NCI-H1694 treated with DMSO at 0.1 percent for 48 hours (cell line): ENCODE results near the gene ATE1.
"Not testable (repeated sequence)": the region's sequence is repeated elsewhere in the genome, so short reads cannot be mapped to it uniquely, and the experiment has no call there.

Experiments used
- DNase-seq: peaks from one replicate; lab custom pipeline; 2025; lab: John Stamatoyannopoulos, UW

The ATE1 gene

DNA sequence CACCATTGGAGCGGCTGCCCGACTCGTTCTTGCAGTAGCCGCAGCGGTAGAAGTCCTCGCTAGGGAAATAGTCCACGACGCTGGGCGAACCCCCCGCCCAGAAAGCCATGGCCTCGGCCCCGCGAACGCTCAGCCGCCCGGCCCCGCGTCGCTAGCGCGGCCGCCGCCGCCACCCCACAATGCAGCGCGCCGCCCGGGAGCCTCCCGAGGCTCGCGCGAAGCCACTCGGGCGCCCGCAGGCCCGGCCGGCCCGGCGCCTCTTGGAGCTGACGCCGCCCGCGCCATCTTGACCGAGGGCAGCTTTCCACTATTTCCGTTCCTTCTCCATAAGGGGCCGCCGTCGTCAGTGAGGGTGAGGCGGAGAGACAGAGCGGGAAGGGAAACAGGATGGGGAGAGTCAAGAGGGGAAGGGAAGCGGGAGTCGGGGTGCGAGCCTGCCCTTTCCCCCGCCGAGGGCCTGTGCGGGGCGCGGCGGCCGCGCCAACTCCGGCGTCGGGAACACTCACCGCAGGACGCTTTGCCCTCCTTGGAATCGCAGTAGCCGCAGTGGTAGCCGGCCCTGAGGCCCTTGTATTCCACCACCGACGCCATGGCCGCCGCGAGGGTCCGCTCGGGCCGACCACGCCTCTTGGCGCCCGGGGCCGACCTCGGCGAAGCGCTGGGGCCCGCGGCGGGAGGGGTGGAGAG, at the start of gene ATE1:
ATE1 (minus strand) TSS at position 191 of the 687 bp plus-strand sequence; CDS start at position 109, 82 bp downstream.
- peak; percentile 65 for DNase-seq

DNA sequence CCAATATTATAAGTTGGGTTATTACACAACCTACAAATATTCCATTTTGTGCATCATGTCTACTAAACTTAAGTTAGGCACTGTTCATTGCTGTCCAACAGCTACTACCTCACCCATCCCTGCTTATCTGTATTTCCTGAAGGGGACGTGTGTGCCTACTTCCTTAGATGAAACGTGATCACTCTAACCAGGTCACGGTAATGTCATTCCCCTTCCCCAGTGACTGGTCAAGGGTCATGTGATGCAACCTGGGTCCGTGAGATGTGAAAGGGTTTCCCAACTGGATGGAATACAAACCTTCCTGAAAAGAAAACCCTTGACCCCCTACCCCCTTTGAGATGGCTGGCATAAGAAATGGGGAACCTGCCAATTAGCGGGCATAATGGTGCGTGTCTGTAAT, 48.8 kb upstream of the ATE1 start:
- DNase-seq, result no peak

DNA sequence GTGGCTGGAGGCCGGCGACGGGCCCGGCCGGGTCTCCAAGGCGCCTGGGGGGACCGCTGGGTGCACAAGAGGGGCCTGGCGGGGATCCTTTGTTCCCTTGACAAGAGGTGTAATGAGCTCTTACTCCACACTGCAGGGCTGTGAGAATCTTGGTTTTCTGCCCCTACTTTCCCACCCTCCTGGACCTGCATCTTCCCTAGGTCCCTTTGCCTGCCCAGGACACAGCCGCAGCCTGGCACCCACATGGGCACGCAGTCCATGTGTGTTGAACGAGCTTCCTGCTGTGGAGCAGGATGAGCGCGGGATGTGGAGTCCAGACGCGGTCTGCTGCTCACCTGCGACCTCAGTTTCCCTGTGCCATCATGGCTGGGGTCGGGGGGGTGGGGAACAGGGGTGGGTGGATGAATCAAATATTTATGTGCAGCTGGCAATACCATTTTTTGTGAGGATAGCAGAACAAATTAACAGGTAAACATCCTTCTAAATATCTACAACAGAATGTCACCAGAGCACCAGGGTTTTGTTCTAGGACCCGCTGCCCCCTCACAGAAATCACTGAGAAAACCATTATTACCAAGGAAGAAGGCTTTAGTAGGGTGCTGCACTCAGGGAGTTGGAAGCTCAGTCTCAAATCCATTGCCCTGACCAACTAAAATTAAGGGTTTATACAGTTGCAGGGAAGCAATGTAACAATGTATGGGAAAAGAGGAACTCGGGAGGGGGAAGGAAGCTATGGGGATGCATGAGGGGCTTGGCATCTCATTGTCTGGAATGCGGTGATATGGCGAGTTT, 47.7 kb upstream of the ATE1 start:
- DNase-seq, result peak; percentile 0

DNA sequence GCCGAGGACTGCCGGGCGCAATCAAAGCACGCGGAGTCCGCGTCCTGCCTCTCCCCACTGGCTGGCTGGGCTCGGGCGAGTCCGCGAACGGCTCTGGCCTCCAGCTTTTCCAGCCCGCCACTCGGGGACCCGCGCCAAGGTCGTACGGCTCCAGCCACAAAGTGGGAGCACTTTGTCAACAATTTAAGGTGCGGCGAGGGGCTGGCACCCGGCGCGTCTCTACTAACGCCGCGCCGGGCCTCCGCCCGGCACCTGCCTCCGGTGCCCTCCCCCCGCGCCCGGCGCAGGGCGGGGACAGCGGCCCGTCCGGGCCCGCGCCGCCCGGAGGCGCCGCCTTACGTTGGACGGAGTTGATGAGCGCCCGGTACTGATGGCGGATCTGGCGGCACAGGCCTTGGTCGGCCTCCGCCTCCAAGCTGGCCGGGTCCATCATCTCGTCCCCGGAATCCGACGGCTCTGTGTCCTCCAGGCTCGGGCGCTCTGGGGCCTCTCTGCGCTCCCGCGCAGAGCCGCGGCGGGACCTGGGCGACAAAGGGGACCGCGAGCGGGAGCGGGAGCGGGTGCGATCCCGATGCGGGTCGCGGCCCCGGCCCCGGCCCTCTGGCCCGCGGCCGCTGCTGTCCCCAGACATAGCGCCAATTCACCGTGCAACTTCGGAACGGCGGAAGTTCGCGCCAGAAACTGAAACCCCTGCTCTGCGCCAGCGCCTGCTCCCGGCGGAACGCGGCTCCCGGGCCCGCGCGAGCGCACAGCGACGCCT, 46.9 kb upstream of the ATE1 start, which contains the start of gene NSMCE4A:
NSMCE4A (minus strand) TSS at position 683 of the 760 bp plus-strand sequence; CDS start at position 631, 52 bp downstream.
- DNase-seq, result no peak

DNA sequence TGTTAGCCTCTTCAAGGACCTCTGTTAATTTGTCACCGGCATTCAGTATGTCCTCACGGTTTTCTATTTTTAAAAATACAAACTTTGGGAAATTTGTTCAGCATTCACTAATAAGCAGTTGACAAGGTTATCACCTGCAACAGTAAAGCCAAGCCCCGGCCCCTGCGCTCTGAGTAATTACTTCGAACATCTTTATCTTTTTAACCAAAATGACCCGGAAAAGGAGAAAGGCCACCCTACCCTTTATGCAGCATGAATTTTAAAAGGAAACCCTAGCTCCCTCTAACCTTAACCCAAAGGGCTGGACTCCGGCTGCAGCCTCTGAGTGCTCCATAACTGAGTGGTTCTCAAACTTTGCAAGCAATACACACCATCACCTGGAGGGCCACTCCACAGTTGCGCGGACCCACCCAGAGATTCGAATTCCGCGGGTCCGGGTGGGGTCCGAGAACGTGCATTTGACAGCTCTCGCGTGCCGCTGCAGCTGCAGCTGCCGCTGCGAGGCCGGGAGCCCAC, 46.2 kb upstream of the ATE1 start:
- no peak for DNase-seq

DNA sequence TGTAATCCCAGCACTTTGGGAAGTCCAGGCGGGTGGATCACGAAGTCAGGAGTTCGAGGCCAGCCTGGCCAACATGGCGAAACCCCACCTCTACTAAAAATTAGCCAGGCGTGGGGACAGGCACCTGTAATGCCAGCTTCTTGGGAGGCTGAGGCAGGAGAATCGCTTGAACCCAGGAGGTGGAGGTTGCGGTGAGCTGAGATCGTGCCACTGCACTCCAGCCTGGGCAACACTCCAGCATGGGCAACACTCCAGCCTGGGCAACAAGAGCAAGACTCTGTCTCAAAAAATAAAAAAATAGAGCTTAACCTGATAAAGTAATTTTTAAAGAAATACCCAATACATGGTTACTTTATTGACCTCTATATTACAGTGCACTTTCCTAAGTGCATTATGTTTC, 41.3 kb upstream of the ATE1 start:
- DNase-seq, result not testable (repeated sequence)

DNA sequence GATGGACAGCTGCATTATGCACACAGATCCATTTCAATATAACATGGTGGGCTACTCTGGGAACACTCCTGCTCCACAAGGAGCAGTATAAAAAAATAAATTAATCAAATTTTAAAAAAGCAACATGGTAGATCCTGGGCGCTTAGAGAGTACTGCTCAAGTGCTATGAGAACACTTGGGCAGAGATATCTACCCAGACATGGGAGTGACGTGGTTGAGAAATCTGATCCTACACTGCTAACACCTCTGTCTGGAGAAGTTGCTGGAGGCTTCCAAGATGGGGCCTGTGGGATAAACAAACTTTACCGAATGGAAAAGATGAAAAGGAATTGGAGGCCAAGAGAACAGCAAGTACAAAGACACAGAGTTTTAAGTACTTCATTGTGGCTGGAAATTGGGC, 38.2 kb upstream of the ATE1 start:
- no peak for DNase-seq

DNA sequence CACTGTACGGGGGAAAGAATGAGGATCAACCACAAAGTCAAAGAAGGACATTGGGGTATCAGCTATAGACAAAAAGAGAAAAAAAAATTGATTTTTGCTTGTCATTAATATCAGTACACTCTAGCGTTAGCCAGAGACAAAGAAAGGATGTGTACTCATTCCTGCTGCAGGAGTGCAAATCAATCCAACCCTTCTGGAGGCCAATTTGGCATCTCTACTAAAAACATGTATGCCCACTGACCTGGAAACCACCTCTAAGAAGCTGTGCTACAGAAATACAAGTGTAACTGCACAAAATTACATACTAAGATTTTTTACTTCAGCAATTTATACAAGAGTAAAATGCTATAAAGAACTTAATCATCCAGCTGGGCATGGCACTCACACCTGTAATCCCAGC, 33.6 kb upstream of the ATE1 start:
- no peak for DNase-seq

DNA sequence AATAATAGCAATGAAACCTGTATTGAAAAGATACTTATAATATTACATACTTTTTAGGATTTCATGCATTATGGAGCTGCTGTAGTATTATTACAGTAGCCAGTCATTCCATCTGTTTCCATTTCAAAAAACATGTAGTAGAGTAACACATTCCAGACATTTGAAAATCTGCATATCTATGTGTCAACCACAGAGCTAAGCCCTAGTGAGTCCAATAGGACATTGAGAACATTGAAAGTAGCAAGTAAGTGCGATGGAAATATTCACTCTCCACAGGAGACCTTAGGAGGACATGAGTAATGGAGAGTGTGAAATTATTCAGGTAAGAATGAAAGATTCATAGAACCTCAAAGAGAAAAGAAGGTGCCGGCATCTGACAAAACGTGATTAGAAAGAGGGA, 31.8 kb upstream of the ATE1 start:
- no peak for DNase-seq

DNA sequence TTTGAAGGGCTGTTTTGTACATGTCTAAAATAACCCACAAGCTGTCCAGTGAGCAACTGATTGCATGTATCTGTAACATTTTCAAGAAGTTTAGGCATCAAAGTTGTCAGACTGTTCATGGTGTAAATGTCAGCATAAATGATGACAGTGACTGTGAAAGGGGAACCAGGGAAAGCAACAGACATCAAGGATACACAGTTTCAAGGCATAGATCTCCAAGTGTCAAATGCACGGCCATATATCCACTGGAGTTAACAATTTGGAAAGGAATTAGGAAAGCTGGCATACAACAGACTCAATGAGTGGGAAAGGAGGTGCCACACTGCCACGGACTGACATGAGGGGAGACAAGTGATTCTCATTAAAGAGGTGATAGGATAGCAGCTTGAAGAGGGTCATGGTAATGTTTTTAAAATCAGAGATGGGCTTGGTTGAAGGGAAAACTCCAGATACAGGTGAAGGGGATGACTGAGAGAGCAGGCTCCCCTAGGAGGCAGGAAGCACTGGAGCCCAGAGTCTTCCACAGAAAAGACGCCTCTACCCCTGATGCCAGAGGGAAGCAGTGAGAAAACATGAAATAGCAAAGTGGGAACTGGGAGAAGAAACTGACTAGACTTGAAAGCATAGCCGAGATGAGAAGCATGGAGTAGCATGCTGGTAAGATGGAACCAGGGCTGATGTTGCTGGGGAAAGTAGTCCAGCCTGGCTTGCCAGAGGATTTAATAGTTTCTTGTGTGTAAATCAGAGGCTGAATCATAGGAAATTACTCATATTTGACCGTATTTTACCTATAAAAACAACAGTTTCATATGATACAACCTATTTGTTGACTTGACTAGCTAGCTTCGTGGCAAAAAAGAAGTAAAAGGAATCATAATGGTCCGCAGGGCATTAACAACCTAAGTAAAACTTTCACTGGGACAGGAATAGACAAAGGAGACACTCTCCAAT, 28.6 kb upstream of the ATE1 start:
- no peak for DNase-seq

DNA sequence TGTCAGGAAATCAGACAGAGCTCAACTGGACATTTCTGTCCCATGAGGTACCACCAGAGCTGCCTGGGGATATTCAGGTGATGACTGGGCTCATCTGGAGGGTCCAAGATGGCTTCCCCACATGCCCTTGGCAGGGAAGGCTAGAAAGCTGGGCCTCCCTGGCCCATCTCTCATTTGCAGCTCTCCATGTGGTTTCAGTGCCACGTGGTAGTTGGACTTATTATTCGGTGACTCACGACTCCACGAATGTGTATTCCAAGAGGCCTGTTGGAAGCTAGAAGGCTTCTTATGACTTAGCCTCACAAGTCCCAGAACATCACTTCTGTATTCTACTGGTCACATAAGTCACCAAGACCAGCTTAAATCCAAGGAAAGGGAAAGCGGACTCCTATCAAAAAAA, 24.4 kb upstream of the ATE1 start:
- DNase-seq, result no peak

DNA sequence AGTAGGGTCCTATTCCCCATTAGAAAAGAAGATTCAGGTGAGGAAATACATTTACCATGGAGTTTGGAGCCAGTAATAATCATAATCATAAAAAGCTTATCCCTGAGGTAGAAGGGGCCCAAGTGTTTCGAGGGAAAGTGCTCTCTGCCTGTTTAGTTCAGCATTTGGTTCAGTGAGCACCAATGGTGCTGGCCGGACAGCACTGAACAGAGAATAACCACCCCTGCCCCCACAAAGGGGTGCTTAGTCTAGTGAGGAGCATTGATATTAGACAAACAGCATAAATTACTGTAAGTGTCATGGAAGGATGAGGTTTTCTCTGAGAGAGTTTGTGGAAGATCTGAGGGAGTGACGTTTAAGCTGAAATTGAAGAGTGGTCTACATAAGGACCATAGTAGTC, 21.6 kb upstream of the ATE1 start:
- no peak for DNase-seq

DNA sequence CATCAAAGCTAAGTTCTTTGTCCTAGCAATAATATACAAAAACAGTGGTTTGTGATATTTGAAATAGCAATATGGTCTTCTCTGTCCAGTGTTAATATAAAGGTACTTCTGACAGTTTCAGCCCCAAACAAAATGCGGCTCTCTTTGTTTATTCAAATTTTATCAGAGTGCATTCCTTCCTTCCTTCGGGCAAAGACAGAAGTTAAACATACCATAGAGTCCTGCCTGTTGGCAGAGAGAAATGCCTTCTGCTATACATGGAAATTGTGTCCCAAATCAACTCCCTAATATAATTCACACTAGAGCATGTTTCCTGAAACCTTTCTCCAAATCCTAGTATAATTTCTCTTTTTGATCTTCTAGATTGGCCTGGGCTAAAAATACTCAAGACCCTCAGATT, 21.2 kb upstream of the ATE1 start:
- DNase-seq, result no peak

DNA sequence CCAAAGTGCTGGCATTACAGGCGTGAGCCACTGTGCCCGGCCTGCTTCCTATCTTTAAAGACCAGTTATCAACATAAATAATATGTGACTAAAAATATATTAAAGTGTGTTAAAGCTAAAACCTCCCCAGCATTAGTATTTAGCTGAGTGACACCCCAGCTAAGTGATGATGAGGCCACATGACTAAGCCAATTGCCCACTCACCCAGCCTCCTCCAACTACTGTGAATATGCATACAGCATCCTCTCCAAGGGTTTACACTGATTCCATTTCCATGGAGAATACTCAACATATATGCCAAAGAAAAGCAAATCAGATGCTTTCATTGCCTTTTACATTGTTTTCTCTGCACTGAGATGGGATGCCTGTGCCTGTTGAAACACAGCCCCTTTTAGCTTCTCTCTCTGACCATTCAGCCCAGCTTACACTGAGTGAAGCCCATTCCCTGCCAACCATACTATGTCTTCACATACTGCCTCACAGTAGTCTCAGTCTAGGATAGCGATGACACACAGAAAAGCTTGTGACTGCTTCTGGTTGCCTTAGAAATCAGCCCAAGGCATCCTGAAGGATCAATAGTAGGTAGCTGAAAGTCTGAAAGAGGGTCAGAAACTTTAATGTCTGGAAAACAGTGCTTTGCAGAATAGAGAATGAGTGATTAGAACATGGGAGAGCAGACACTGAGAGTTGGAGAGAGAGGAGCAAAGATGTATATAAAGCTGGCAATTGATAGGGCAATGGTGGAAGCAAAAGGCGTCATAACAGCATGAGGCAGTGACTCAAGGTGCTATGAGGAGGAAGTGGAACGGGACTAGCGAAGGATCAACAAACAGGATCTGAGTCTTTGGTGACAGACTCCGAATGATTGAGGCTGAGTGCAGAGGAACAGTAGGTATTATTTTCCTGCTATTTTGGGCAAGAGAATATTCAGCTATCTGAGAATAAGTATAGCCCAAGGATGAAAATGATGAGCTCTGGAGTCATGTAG, 19.8 kb upstream of the ATE1 start:
- no peak for DNase-seq

DNA sequence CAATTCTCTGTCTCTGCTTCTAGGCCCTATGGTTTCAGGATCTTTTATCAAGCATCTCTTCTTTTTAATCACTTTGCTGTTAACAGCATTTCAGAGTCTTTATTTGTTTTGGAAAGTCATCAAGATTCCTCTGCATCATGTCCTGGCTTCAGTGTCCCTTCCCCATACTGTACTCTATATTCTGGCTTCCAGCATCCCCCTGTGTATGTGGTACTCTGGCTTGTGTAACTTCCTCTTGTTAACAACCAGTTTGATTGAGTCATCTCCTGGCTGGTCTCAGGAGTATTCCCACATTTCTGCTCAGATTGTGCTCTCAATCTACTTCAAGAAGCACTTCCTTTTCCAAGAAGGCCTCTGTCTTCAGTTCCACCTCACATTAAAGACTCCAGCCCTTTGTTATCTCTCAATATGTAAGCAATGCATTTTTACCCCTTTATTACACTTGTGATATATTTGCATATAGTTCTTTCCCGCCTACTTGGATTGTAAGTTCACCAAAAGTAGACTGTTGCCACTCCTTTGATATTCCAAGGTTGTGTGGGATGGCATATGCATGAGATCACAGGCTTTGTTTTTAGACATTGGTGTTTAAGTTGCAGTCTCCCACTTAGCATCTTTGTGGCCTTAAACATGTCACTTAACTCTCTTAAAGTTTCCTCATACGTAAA, 15.1 kb upstream of the ATE1 start:
- no peak for DNase-seq

DNA sequence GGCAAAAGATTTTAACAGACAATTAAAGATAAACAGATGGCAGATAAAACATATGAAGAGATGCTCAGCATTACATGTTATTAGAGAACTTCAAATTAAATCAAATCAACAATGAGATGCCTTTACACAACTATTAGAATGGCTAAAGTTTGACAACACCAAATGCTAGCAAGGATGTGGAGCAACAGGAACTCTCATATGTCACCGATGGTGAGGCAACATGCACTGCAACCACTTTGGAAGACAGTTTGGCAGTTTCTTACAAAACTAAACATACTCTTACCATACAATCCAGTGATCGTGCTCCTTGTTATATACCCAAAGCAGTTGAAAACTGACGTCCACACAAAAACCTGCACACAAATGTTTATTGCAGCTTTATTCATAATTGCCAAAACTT, 13.7 kb upstream of the ATE1 start:
- DNase-seq, result no peak

DNA sequence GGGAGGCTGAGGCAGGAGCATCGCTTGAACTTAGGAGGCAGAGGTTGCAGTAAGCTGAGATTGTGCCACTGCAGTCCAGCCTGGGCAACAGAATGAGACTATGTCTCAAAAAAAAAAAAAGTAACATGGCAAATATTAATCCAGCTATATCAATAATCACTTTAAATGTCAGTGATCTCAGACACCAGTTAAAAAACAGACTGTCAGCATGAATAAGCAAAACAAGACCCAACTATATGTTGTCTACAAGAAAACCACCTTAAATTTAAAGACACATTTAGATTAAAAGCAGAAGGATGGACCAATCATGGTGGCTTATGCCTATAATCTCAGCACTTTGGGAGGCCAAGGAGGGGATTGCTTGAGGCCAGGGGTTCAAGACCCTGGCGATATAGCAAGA, 8.5 kb upstream of the ATE1 start:
- DNase-seq, result no peak

DNA sequence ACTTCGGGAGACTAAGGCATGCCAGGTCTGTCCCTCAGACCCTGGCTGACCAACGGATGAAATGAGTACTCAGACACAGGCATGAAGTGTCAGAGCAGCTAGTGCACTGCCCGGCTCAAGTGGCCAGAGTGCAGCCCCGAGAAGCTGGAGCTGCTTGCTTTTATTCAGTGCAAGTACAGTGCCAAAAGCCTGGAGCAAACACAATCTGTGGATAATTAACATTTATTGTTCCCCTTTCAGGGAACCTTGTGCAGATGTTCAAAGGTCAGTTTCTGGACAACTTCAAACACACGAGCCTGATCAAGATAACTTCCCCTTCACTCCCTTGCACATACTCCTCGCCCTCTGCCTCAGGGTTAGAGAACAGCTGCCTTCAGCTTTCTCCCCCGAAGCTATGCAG, 7.9 kb upstream of the ATE1 start:
- no peak for DNase-seq

DNA sequence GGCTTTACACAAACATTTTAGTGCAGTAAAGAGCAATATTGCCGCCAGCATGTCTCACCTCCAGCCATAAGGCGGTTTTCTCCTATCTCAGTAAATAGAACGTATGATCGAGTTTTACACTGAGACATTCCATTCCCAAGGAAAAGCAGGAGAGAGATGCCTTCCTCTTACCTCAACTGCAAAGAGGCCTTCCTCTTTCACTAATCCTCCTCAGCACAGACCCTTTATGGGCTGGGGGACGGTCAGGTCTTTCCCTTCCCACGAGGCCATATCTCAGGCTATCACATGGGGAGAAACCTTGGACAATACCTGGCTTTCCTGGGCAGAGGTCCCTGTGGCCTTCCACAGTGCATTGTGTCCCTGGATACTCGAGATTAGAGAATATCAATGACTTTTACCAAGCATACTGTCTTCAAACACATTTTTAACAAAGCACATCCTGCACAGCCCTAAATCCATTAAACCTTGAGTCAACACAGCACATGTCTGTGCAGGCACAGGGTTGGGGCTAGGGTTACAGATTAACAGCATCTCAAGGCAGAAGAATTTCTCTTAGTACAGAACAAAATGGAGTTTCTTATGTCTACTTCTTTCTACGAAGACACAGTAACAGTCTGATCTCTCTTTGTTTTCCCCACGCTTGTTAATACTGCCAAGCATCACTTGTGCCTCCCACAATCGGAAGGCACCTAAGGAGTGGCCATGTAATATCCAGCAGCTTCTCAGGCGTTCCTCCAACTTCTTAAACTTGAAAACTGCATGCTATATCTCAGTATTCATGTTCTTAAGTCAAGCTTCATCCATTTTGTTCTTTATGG, 2.6 kb upstream of the ATE1 start:
- not testable (repeated sequence) for DNase-seq
